ENCODE results near the gene PCBD1.

Gene PCBD1

GRCh38 chr10:70837660-70838059 lies 50.7 kb downstream of the PCBD1 start:
- no peak overlapping the region for H3K27ac ChIP-seq
- TF ChIP-seq ZFX (IDR thresholded peaks at IDR 0.05) (no peak), CTCF (conservative IDR thresholded peaks at IDR 0.05) (no peak)

- no peak overlapping the region for H3K27ac ChIP-seq
- no peak for TF ChIP-seq CTCF (conservative IDR thresholded peaks at IDR 0.05)
- TF ChIP-seq ZFX (IDR thresholded peaks at IDR 0.05), result no peak
These were observed 52.0 kb downstream of the PCBD1 start for GRCh38 chr10:70836319-70836718.

- TF ChIP-seq CTCF (conservative IDR thresholded peaks at IDR 0.05), result no peak
- no peak for TF ChIP-seq ZFX (IDR thresholded peaks at IDR 0.05)
These were observed 53.8 kb downstream of the PCBD1 start for GRCh38 chr10:70834441-70835151.

GRCh38 chr10:70834021-70834420 lies 54.3 kb downstream of the PCBD1 start:
- H3K27ac ChIP-seq, result no peak overlapping the region
- no peak for TF ChIP-seq CTCF (conservative IDR thresholded peaks at IDR 0.05)
- TF ChIP-seq ZFX (IDR thresholded peaks at IDR 0.05), result no peak

More at GRCh38 chr10:70834441-70835151, 53.8 kb downstream of the PCBD1 start:
- no peak overlapping the region for H3K27ac ChIP-seq

GRCh38 chr10:70833601-70834000 lies 54.8 kb downstream of the PCBD1 start:
- H3K27ac ChIP-seq, result no peak overlapping the region
- TF ChIP-seq ZFX (IDR thresholded peaks at IDR 0.05) (no peak), CTCF (conservative IDR thresholded peaks at IDR 0.05) (no peak)

Measured in C4-2B (cell line).